HCT116 (cell line): ENCODE measurements around the gene HOMER3. TPM values are rescaled to one million over a fixed set of nuclear protein-coding genes. Genes with fewer than 3 reads are reported as not detected.

Experiments used
- ATAC-seq: fragments of 200-7000 bp; cut with Tn5 transposase; 2 replicates; pipeline ENCODE4 v1.9.1; 2020; ENCODE audit warnings: mild to moderate bottlenecking, moderate library complexity
- BruUV-seq: library from RNA; stranded (reverse); fragments of 400-500 nt; replicated peaks from 2 replicates; lab custom pipeline; 2021; lab: Mats Ljungman, UMichigan
- CTCF ChIA-PET: fragments of 300-600 bp; sonication (Branson Sonifier 250); formaldehyde crosslinking; loops from one replicate; lab custom pipeline; 2021; ENCODE audit warnings: antibody characterized with exemption; lab: Charles Lee
- POLR2A ChIA-PET: fragments of 300-600, 350-600 bp; sonication (Branson Sonifier 250); formaldehyde crosslinking; loops from one replicate; lab custom pipeline; 2021; ENCODE audit warnings: antibody characterized with exemption; lab: Charles Lee
- RAD21 ChIA-PET, 2 experiments: fragments of 300-600 bp; sonication (Branson Sonifier 250); formaldehyde crosslinking; loops; one replicate each; lab custom pipeline; 2023; ENCODE audit warnings: low total read pairs in 2 of 2; ENCODE audit not compliant: uncharacterized antibody in 2 of 2, unreplicated experiment in 2 of 2, low non-redundant PET in 1 of 2; lab: Charles Lee
- DNase-seq: peaks from one replicate; pipeline ENCODE4 v3.0.0-alpha.2; 2010; ENCODE audit warnings: low read depth, low spot score
- H2AFZ ChIP-seq: fragments of 200-600 bp; shearing (Covaris generic), sonication (generic); 2 replicates; pipeline ENCODE4 v1.6.1; 2017; ENCODE audit warnings: low read depth, mixed run types, mixed read lengths, antibody characterized with exemption, low read length; ENCODE audit not compliant: poor library complexity, severe bottlenecking
- H3K27ac ChIP-seq: 2 replicates; pipeline ENCODE4 v1.5.1; 2012; ENCODE audit warnings: low read depth, low read length
- H3K27me3 ChIP-seq: fragments of 200-600 bp; sonication (generic); 2 replicates; pipeline ENCODE4 v1.6.1; 2016; ENCODE audit warnings: mixed run types, low read length, mixed read lengths; ENCODE audit not compliant: insufficient read depth
- H3K36me3 ChIP-seq, 2 experiments: fragments of 200-500 bp in 1 of 2; fragments of 200-600 bp in 1 of 2; sonication (Bioruptor generic) in 1 of 2; sonication (generic) in 1 of 2; 2 replicates each; pipeline versions ENCODE4 v1.5.1 to v1.6.1; 2014 to 2016; ENCODE audit warnings: low read length in 2 of 2, inconsistent platforms in 1 of 2, mixed read lengths in 1 of 2, mixed run types in 1 of 2; ENCODE audit not compliant: insufficient read depth in 2 of 2, control insufficient read depth in 1 of 2
- H3K4me1 ChIP-seq, 2 experiments: fragments of 200-600 bp in 1 of 2; sonication (generic) in 1 of 2; 2 replicates each; pipeline versions ENCODE4 v1.5.1 to v1.6.1; 2012 to 2017; ENCODE audit warnings: low read length in 2 of 2, inconsistent platforms in 1 of 2, mild to moderate bottlenecking in 1 of 2, mixed read lengths in 1 of 2, mixed run types in 1 of 2, moderate library complexity in 1 of 2; ENCODE audit not compliant: insufficient read depth in 2 of 2, control insufficient read depth in 1 of 2
- H3K4me2 ChIP-seq: fragments of 200-600 bp; sonication (generic); 2 replicates; pipeline ENCODE4 v1.6.1; 2017; ENCODE audit warnings: mixed run types, low read length, mixed read lengths
- H3K4me3 ChIP-seq, 2 experiments: fragments of 200-600 bp in 1 of 2; sonication (generic) in 1 of 2; replicated peaks in 1 of 2; 2 replicates each; pipeline ENCODE4 v1.5.1; 2011 to 2016; ENCODE audit warnings: low read length in 2 of 2, control low read depth in 1 of 2, low read depth in 1 of 2, mild to moderate bottlenecking in 1 of 2, mixed read lengths in 1 of 2, mixed run types in 1 of 2
- H3K79me2 ChIP-seq: fragments of 200-600 bp; sonication (generic); 2 replicates; pipeline ENCODE4 v1.6.1; 2017; ENCODE audit warnings: mild to moderate bottlenecking, mixed run types, low read length, moderate library complexity, mixed read lengths; ENCODE audit not compliant: insufficient read depth
- H3K9ac ChIP-seq: fragments of 200-600 bp; sonication (generic); 2 replicates; pipeline ENCODE4 v1.6.1; 2016; ENCODE audit warnings: low read length, mixed read lengths
- H3K9me2 ChIP-seq: fragments of 200-600 bp; sonication (generic), shearing (Covaris generic); 2 replicates; pipeline ENCODE4 v1.6.1; 2017; ENCODE audit warnings: mixed run types, mild to moderate bottlenecking, moderate library complexity; ENCODE audit not compliant: insufficient read depth
- H3K9me3 ChIP-seq, 2 experiments: fragments of 200-500 bp in 1 of 2; fragments of 200-600 bp in 1 of 2; sonication (Bioruptor generic) in 1 of 2; sonication (generic) in 1 of 2; 2 replicates each; pipeline ENCODE4 v1.6.1; 2014 to 2017; ENCODE audit warnings: low read length in 2 of 2, mixed read lengths in 2 of 2, inconsistent platforms in 1 of 2, low read depth in 1 of 2, mild to moderate bottlenecking in 1 of 2, mixed run types in 1 of 2, moderate library complexity in 1 of 2; ENCODE audit not compliant: control insufficient read depth in 1 of 2, insufficient read depth in 1 of 2
- H4K20me1 ChIP-seq: fragments of 200-600 bp; sonication (generic), shearing (Covaris generic); 2 replicates; pipeline ENCODE4 v1.6.1; 2017; ENCODE audit warnings: mixed run types, mild to moderate bottlenecking, moderate library complexity; ENCODE audit not compliant: insufficient read depth
- CBX3 ChIP-seq: IDR thresholded peaks from 2 replicates; pipeline ENCODE4 v1.6.1; 2012; ENCODE audit warnings: low read depth
- EGR1 ChIP-seq: IDR thresholded peaks from 2 replicates; pipeline ENCODE4 v1.6.1; 2012; ENCODE audit warnings: low read depth
- ELF1 ChIP-seq: IDR thresholded peaks from 2 replicates; pipeline ENCODE4 v1.6.1; 2012; ENCODE audit warnings: low read depth, borderline replicate concordance
- EZH2 ChIP-seq: fragments of 200-600 bp; sonication (generic); IDR thresholded peaks from 2 replicates; pipeline ENCODE4 v1.6.1; 2017; ENCODE audit warnings: antibody characterized with exemption, mixed run types
- EZH2phosphoT487 ChIP-seq: fragments of 200-600 bp; IDR thresholded peaks from 2 replicates; pipeline ENCODE4 v1.6.1; 2018; ENCODE audit warnings: antibody characterized with exemption, borderline replicate concordance
- JUND ChIP-seq: IDR thresholded peaks from 2 replicates; pipeline ENCODE4 v1.6.1; 2012
- POLR2A ChIP-seq: IDR thresholded peaks from 2 replicates; pipeline ENCODE4 v1.7.0; 2011; ENCODE audit warnings: borderline replicate concordance; ENCODE audit not compliant: insufficient read depth, insufficient read length; ENCODE audit errors: extremely low read depth
- SIN3A ChIP-seq: IDR thresholded peaks from 2 replicates; pipeline ENCODE4 v1.6.1; 2012; ENCODE audit warnings: low read depth
- SP1 ChIP-seq: IDR thresholded peaks from 2 replicates; pipeline ENCODE4 v1.6.1; 2012; ENCODE audit warnings: low read depth
- YY1 ChIP-seq: IDR thresholded peaks from 2 replicates; pipeline ENCODE4 v1.6.1; 2011; ENCODE audit warnings: low read length, low read depth, moderate library complexity, mild to moderate bottlenecking; ENCODE audit not compliant: insufficient replicate concordance; ENCODE audit errors: extremely low read depth
- ZFX ChIP-seq: fragments of 450-650 bp; IDR thresholded peaks from 2 replicates; pipeline ENCODE4 v1.6.1; 2017
- ZNF274 ChIP-seq: fragments of 200-500 bp; sonication (Bioruptor generic); IDR thresholded peaks from 2 replicates; pipeline ENCODE4 v1.6.1; 2014; ENCODE audit warnings: mild to moderate bottlenecking, low read depth, low read length, inconsistent platforms
- intact Hi-C: fragments of 100-400 bp; cut with micrococcal nuclease; formaldehyde crosslinking; loops from 2 replicates; pipeline ENCODE4 v1.10.0; 2022
- total RNA-seq: library from RNA; stranded (reverse); gene quantifications from one replicate; pipeline ENCODE4 v1.2.1, GENCODE V29; 2021; ENCODE audit not compliant: unreplicated experiment
- TF ChIP-seq, protein P1 (sequence below): IDR thresholded peaks from 2 replicates; pipeline ENCODE4 v1.6.1; 2011; ENCODE audit warnings: mild to moderate bottlenecking, low read length, moderate library complexity; ENCODE audit not compliant: insufficient replicate concordance; ENCODE audit errors: extremely low read depth
- TF ChIP-seq, protein P2 (sequence below), 3 experiments: fragments of 200-600 bp in 1 of 3; sonication (generic) in 1 of 3; IDR thresholded peaks in 2 of 3; conservative IDR thresholded peaks in 1 of 3; 2 replicates each; pipeline ENCODE4 v1.5.1; 2012 to 2017; ENCODE audit warnings: low read depth in 2 of 3, low read length in 2 of 3, antibody characterized with exemption in 1 of 3, borderline replicate concordance in 1 of 3, control low read depth in 1 of 3, mild to moderate bottlenecking in 1 of 3, mixed read lengths in 1 of 3, mixed run types in 1 of 3, moderate library complexity in 1 of 3; ENCODE audit not compliant: insufficient read depth in 1 of 3
- TF ChIP-seq, protein P3 (sequence below): IDR thresholded peaks from 2 replicates; pipeline ENCODE4 v1.6.1; 2012; ENCODE audit warnings: low read depth

Gene HOMER3
- total RNA-seq, 1 experiment from 2014 or later = 45.2 TPM

DNA sequence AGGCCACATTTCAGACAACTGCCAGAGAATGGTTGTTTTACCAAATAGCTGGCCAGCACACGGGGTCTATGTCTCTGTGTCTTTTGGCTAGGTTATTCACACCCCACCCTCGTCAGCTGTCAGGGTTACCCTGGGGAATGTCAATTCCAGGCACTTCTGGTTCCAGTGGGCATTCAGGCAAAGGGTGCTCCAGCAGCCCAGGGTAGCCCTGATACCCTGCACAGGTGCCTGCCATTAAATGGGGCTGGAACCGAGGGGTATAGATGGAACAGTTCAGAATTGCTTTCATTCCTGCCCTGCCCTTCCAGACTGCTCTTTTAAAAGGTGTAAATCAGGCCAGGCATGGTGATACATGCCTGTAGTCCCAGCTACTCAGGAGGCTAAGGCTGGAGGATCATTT is 43.2 kb upstream of the HOMER3 start:
- H2AFZ ChIP-seq = no peak overlapping the region
- no peaks in the 10 kb centered on the region for H3K36me3 ChIP-seq
- H3K4me2 ChIP-seq = no peak overlapping the region
- no peak overlapping the region for H3K27ac ChIP-seq
- peaks cover 0 to 9% of the 10 kb centered on the region in 2 experiments; a peak in 1 of 4 replicates for H3K4me1 ChIP-seq
- no peaks in the 10 kb centered on the region for H4K20me1 ChIP-seq
- no peak for TF ChIP-seq ZNF274
- TF ChIP-seq JUND = no peak
- no peak for TF ChIP-seq EZH2
- TF ChIP-seq ELF1 = no peak
- TF ChIP-seq SP1 = no peak
- no peak for TF ChIP-seq EZH2phosphoT487
- TF ChIP-seq EGR1 = no peak
- TF ChIP-seq SIN3A = no peak
- no TSS peak for BruUV-seq
- no peaks in the 10 kb centered on the region for H3K27me3 ChIP-seq
- H3K79me2 ChIP-seq = no peaks in the 10 kb centered on the region
- no peak for DNase-seq
- no peak overlapping the region for H3K4me3 ChIP-seq
- no peak overlapping the region for H3K9ac ChIP-seq
- H3K9me3 ChIP-seq = no peaks in the 10 kb centered on the region
- ChIA-PET RAD21 (no interaction called here), POLR2A (no interaction called here), CTCF (no interaction called here)
- ATAC-seq = no peak
- H3K9me2 ChIP-seq = no peaks in the 10 kb centered on the region
- intact Hi-C loops = no loop called here

DNA sequence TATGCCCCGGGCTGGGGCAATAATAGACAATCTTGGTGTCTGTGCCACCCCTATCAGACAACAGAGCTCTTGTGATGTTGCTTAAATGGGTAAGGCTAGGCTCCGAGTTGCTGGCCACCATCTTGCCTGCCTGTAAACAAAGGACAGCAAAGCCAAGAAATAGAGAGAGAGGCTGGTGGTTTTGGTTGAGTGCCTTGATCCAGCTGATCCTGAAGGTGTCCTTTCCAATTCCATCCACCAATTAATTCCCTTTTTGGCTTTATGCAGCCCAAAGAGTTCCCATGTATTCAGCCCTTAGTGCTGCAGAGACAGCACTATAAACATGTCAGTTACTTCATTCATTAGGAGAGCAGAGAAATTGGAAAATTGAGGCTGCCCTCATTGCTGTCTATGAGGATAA is 41.7 kb upstream of the HOMER3 start:
- BruUV-seq = no TSS peak
- ChIA-PET CTCF (no interaction called here), POLR2A (no interaction called here), RAD21 (interaction anchor here in 1 of 2 experiments (0.6 kb wide), 1 partner anchor 130 kb away, joined by 5 read pairs; no protein-coding TSS in a partner anchor)
- Histone ChIP-seq H3K36me3 (no peaks in the 10 kb centered on the region), H3K9me3 (no peaks in the 10 kb centered on the region), H2AFZ (no peak overlapping the region), H3K4me2 (no peak overlapping the region), H3K27me3 (no peaks in the 10 kb centered on the region), H3K4me1 (peaks cover 0 to 9% of the 10 kb centered on the region in 2 experiments; a peak in 1 of 4 replicates), H3K9me2 (no peaks in the 10 kb centered on the region), H3K79me2 (no peaks in the 10 kb centered on the region), H4K20me1 (no peaks in the 10 kb centered on the region), H3K4me3 (no peak overlapping the region), H3K9ac (no peak overlapping the region), H3K27ac (no peak overlapping the region)
- no peak for ATAC-seq
- intact Hi-C loops = no loop called here
- DNase-seq = no peak
- TF ChIP-seq YY1 = no peak
- TF ChIP-seq ZFX = no peak
- TF ChIP-seq JUND = no peak
- TF ChIP-seq, protein P1, sequence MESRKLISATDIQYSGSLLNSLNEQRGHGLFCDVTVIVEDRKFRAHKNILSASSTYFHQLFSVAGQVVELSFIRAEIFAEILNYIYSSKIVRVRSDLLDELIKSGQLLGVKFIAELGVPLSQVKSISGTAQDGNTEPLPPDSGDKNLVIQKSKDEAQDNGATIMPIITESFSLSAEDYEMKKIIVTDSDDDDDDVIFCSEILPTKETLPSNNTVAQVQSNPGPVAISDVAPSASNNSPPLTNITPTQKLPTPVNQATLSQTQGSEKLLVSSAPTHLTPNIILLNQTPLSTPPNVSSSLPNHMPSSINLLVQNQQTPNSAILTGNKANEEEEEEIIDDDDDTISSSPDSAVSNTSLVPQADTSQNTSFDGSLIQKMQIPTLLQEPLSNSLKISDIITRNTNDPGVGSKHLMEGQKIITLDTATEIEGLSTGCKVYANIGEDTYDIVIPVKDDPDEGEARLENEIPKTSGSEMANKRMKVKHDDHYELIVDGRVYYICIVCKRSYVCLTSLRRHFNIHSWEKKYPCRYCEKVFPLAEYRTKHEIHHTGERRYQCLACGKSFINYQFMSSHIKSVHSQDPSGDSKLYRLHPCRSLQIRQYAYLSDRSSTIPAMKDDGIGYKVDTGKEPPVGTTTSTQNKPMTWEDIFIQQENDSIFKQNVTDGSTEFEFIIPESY = no peak
- no peak for TF ChIP-seq POLR2A
- no peak for TF ChIP-seq CBX3
- TF ChIP-seq, protein P2, sequence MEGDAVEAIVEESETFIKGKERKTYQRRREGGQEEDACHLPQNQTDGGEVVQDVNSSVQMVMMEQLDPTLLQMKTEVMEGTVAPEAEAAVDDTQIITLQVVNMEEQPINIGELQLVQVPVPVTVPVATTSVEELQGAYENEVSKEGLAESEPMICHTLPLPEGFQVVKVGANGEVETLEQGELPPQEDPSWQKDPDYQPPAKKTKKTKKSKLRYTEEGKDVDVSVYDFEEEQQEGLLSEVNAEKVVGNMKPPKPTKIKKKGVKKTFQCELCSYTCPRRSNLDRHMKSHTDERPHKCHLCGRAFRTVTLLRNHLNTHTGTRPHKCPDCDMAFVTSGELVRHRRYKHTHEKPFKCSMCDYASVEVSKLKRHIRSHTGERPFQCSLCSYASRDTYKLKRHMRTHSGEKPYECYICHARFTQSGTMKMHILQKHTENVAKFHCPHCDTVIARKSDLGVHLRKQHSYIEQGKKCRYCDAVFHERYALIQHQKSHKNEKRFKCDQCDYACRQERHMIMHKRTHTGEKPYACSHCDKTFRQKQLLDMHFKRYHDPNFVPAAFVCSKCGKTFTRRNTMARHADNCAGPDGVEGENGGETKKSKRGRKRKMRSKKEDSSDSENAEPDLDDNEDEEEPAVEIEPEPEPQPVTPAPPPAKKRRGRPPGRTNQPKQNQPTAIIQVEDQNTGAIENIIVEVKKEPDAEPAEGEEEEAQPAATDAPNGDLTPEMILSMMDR (IDR thresholded peaks at IDR 0.05 in 2 of 3, conservative IDR thresholded peaks at IDR 0.05 in 1 of 3; ENCODE audit: borderline replicate concordance in 1 of 3, insufficient read depth in 1 of 3, low read depth in 2 of 3, low read length in 2 of 3) = no peak
- TF ChIP-seq, protein P3, sequence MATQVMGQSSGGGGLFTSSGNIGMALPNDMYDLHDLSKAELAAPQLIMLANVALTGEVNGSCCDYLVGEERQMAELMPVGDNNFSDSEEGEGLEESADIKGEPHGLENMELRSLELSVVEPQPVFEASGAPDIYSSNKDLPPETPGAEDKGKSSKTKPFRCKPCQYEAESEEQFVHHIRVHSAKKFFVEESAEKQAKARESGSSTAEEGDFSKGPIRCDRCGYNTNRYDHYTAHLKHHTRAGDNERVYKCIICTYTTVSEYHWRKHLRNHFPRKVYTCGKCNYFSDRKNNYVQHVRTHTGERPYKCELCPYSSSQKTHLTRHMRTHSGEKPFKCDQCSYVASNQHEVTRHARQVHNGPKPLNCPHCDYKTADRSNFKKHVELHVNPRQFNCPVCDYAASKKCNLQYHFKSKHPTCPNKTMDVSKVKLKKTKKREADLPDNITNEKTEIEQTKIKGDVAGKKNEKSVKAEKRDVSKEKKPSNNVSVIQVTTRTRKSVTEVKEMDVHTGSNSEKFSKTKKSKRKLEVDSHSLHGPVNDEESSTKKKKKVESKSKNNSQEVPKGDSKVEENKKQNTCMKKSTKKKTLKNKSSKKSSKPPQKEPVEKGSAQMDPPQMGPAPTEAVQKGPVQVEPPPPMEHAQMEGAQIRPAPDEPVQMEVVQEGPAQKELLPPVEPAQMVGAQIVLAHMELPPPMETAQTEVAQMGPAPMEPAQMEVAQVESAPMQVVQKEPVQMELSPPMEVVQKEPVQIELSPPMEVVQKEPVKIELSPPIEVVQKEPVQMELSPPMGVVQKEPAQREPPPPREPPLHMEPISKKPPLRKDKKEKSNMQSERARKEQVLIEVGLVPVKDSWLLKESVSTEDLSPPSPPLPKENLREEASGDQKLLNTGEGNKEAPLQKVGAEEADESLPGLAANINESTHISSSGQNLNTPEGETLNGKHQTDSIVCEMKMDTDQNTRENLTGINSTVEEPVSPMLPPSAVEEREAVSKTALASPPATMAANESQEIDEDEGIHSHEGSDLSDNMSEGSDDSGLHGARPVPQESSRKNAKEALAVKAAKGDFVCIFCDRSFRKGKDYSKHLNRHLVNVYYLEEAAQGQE = no peak
